GM12892 (cell line): ENCODE measurements around the gene TNFRSF6B.
"Not testable (repeated sequence)": the region's sequence is repeated elsewhere in the genome, so short reads cannot be mapped to it uniquely, and the experiment has no call there.

ENCODE experiments used
- DNase-seq: peaks from one replicate; pipeline ENCODE4 v3.0.0; 2011; ENCODE audit not compliant: insufficient read length
- FAIRE-seq: peaks from 2 replicates; lab custom pipeline; 2011; peaks lifted over from hg19 to GRCh38; lab: Jason Lieb, UNC
- POLR2A ChIP-seq: IDR thresholded peaks from 2 replicates; pipeline ENCODE4 v1.6.1; 2011; ENCODE audit warnings: low read depth, low read length, control low read depth
- POLR2AphosphoS5 ChIP-seq: IDR thresholded peaks from 2 replicates; pipeline ENCODE4 v1.6.1; 2011; ENCODE audit warnings: low read depth, low read length, control low read depth
- TAF1 ChIP-seq: IDR thresholded peaks from 2 replicates; pipeline ENCODE4 v1.6.1; 2011; ENCODE audit warnings: low read depth, mild to moderate bottlenecking, control low read depth, low read length, borderline replicate concordance

The TNFRSF6B gene

GRCh38 chr20:63708301-63709148 is 12.1 kb downstream of the TNFRSF6B start:
- DNase-seq, result peak; percentile 39
- no peak for FAIRE-seq
- TF ChIP-seq POLR2A (no peak), TAF1 (no peak), POLR2AphosphoS5 (no peak)

- FAIRE-seq, result no peak
- TF ChIP-seq POLR2AphosphoS5 (no peak), TAF1 (no peak), POLR2A (no peak)
- DNase-seq, result no peak
Measured at GRCh38 chr20:63709149-63709527, 12.7 kb downstream of the TNFRSF6B start.

GRCh38 chr20:63711085-63711645 is 14.7 kb downstream of the TNFRSF6B start:
- DNase-seq (no peak), FAIRE-seq (no peak)
- no peak for TF ChIP-seq POLR2AphosphoS5
- TF ChIP-seq POLR2A, result no peak
- no peak for TF ChIP-seq TAF1

- DNase-seq (no peak), FAIRE-seq (no peak)
- TF ChIP-seq POLR2AphosphoS5 (no peak), TAF1 (no peak), POLR2A (no peak)
Measured at GRCh38 chr20:63712191-63712590, 15.7 kb downstream of the TNFRSF6B start.

- TF ChIP-seq TAF1, result no peak
- TF ChIP-seq POLR2A, result no peak
- TF ChIP-seq POLR2AphosphoS5, result no peak
- FAIRE-seq (no peak), DNase-seq (no peak)
Measured at GRCh38 chr20:63714858-63715257, 18.4 kb downstream of the TNFRSF6B start.

- FAIRE-seq, result no peak
- no peak for TF ChIP-seq TAF1
- no peak for TF ChIP-seq POLR2AphosphoS5
- no peak for TF ChIP-seq POLR2A
- DNase-seq, result no peak
Measured at GRCh38 chr20:63718996-63719395, 22.5 kb downstream of the TNFRSF6B start.

GRCh38 chr20:63722967-63723622 is 26.6 kb downstream of the TNFRSF6B start:
- FAIRE-seq, DNase-seq: not testable (repeated sequence)

- not testable (repeated sequence) for DNase-seq, FAIRE-seq
- 0 out of 2 replicates have a peak, but pooled peaks have one; percentile 5 for TF ChIP-seq TAF1
Measured at GRCh38 chr20:63730189-63730733, 33.8 kb downstream of the TNFRSF6B start.

GRCh38 chr20:63731410-63731809 is 35.0 kb downstream of the TNFRSF6B start:
- no peak for TF ChIP-seq POLR2AphosphoS5
- no peak for TF ChIP-seq TAF1
- no peak for TF ChIP-seq POLR2A
- no peak for DNase-seq
- peak; percentile 30 for FAIRE-seq

GRCh38 chr20:63732118-63733095 is 36.0 kb downstream of the TNFRSF6B start:
- DNase-seq (no peak), FAIRE-seq (no peak)
- TF ChIP-seq TAF1 (no peak), POLR2A (peak; percentile 50), POLR2AphosphoS5 (0 out of 2 replicates have a peak, but pooled peaks have one; percentile 58)

GRCh38 chr20:63733117-63733516 is 36.7 kb downstream of the TNFRSF6B start:
- FAIRE-seq, result no peak
- TF ChIP-seq TAF1 (no peak), POLR2A (no peak), POLR2AphosphoS5 (no peak)
- no peak for DNase-seq
